Bronchial epithelial cell (primary cell): ENCODE results near the gene CATSPERE. TPM values are rescaled to one million over a fixed set of nuclear protein-coding genes. Genes with fewer than 3 reads are reported as not detected.
A peak's percentile ranks its signal among the peaks of the same experiment; 100 is the strongest.
"Not testable (repeated sequence)": the region's sequence is repeated elsewhere in the genome, so short reads cannot be mapped to it uniquely, and the experiment has no call there.

Experiments used
- DNase-seq: peaks from one replicate; pipeline ENCODE4 v3.0.0-alpha.2; 2010; ENCODE audit warnings: low read depth
- FAIRE-seq: peaks from 2 replicates; lab custom pipeline; 2011; peaks lifted over from hg19 to GRCh38; lab: Jason Lieb, UNC
- H3K27me3 ChIP-seq: 2 replicates; pipeline ENCODE4 v1.5.1; 2011; ENCODE audit warnings: low read length; ENCODE audit not compliant: control insufficient read depth, insufficient read depth
- H3K36me3 ChIP-seq: 2 replicates; pipeline ENCODE4 v1.5.1; 2011; ENCODE audit warnings: low read length; ENCODE audit not compliant: control insufficient read depth, insufficient read depth
- H3K4me3 ChIP-seq: 2 replicates; pipeline ENCODE4 v1.5.1; 2011; ENCODE audit warnings: mild to moderate bottlenecking, low read depth, low read length, control low read depth
- CTCF ChIP-seq: IDR thresholded peaks from 2 replicates; pipeline ENCODE4 v1.5.1; 2011; ENCODE audit warnings: mild to moderate bottlenecking, moderate library complexity, low read length, control low read depth, inconsistent platforms; ENCODE audit not compliant: insufficient read depth, severe bottlenecking
- total RNA-seq: library from RNA; depleted of rRNA; stranded (reverse); fragments of >200 nt; gene quantifications from 2 replicates; pipeline ENCODE4 v1.2.1, GENCODE V29; 2014

The CATSPERE gene
- total RNA-seq, 1 donor from 2014 or later, result under 0.01 TPM

DNA sequence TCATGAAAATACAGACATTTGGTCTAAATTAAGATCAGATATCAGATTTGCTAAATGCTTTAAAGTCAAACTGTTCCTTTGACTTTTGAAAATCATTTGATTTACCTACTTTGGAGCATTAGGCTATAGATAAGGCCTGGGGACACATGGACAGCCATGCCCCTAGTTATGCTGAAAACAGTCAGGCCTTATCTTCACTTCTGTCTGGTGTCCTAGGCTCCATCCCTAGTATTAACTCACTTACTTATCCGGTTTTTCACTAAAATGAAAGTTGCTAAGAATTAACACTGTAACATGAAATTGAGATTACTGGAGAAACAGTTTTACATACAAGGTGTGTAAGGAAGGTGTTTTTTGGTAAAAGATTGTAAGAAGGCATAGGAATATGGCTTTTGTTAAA lies 4.5 kb upstream of the CATSPERE start:
- H3K4me3 ChIP-seq, result no peak overlapping the region
- H3K36me3 ChIP-seq, result no peaks in the 10 kb centered on the region
- no peaks in the 10 kb centered on the region for H3K27me3 ChIP-seq
- DNase-seq (no peak), FAIRE-seq (no peak)
- TF ChIP-seq CTCF, result no peak

DNA sequence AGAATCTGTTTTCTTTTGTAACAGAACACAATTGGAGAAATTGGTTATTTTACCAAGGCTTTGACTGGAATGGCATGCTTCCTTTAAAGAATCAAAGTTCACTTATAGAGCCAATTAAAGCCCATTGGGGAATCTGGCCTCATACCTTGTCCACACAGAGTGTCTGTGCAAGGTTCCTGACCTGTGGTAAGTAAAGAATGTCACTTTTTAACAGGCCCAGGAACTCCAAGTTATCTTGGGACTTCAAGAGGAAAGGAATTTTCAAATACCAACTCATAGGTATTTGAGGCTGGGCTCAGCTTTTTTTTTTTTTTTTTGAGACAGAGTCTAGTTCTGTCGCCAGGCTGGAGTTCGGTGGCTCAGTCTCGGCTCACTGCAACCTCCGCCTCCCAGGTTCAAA lies 2.3 kb upstream of the CATSPERE start:
- FAIRE-seq (no peak), DNase-seq (no peak)
- Histone ChIP-seq H3K4me3 (no peak overlapping the region), H3K27me3 (no peaks in the 10 kb centered on the region), H3K36me3 (no peaks in the 10 kb centered on the region)
- TF ChIP-seq CTCF, result no peak

DNA sequence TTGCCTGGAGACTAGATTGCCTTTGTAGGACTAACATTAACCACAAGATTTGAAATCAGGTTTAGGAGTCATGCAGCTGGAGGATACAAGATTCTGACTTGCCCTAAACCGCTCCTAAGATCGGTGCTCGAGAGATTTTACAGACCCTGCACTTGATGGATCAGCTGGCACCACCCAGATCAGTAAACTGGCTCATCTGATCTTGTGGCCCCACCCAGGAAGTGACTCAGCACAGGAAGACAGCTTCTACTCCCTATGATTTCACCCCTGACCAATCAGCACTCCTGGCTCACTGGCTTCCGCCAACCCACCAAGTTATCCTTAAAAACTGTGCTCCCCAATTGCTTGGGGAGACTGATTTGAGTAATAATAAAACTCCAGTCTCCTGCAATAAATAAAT lies 876 bp upstream of the CATSPERE start:
- DNase-seq (peak; percentile 29), FAIRE-seq (no peak)
- no peak for TF ChIP-seq CTCF
- no peaks in the 10 kb centered on the region for H3K27me3 ChIP-seq
- no peak overlapping the region for H3K4me3 ChIP-seq
- H3K36me3 ChIP-seq, result no peaks in the 10 kb centered on the region

- H3K4me3 ChIP-seq, result no peak overlapping the region
- no peak for TF ChIP-seq CTCF
- DNase-seq, result no peak
- FAIRE-seq, result no peak
- no peaks in the 10 kb centered on the region for H3K36me3 ChIP-seq
- H3K27me3 ChIP-seq, result no peaks in the 10 kb centered on the region
Measured at GRCh38 chr1:244466724-244467123, 5.7 kb downstream of the CATSPERE start.

DNA sequence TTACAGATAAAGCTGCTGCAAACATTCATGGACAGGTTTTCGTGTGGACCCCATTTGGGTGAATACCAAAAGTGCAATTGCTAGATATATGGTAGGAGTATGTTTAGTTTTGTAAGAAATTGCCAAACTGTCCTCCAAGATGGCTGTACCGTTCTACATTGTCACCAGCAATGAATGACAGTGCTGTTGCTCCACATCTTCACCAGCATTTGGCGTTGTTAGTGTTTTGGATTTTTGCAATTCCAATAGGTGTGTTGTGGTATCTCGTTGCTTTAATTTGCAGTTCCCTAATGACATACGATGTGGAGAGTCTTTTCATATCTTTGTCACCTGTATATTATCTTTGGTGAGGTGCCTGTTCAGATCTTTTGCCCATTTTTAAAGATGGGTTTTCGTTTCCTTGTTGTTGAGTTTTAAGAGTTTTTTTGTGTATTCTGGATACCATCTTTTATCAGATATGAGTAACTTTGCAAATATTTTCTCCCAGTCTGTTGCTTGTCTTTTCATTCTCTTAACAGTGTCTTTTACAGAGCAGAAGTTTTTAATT lies 12.1 kb downstream of the CATSPERE start:
- TF ChIP-seq CTCF, result no peak
- no peak for DNase-seq
- FAIRE-seq, result no peak
- H3K4me3 ChIP-seq, result no peak overlapping the region
- H3K27me3 ChIP-seq, result no peaks in the 10 kb centered on the region
- no peaks in the 10 kb centered on the region for H3K36me3 ChIP-seq

DNA sequence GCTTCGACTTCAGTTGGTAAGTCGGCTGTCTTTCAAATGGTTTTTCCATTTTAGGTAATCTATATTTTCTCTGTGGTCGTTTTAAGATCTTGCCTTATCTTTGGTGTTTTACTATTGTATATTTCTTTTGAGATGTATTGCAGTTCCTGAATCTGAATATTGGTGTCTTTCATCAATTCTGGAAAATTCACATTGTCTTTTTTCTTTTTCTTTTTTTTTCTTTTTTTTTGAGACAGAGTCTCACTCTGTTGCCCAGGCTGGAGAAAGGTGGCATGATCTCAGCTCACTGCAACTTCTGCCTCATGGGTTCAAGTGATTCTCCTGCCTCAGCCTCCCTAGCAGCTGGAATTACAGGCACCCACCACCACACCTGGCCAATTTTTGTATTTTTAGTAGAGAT lies 23.9 kb downstream of the CATSPERE start:
- H3K4me3 ChIP-seq, FAIRE-seq, H3K36me3 ChIP-seq, H3K27me3 ChIP-seq, DNase-seq: not testable (repeated sequence)
